Neutrophil (primary cell): Measurements from ENCODE around the gene CMTR1.
"Not testable (repeated sequence)": the region's sequence is repeated elsewhere in the genome, so short reads cannot be mapped to it uniquely, and the experiment has no call there.

Experiments
- H3K27ac ChIP-seq: fragments of 200-600 bp; sonication (generic); 2 replicates; pipeline ENCODE4 v1.5.1; 2016; ENCODE audit warnings: mild to moderate bottlenecking, moderate library complexity
- H3K27me3 ChIP-seq: fragments of 200-600 bp; sonication (generic); 2 replicates; pipeline ENCODE4 v1.6.0; 2016; ENCODE audit warnings: mild to moderate bottlenecking
- H3K36me3 ChIP-seq: fragments of 200-600 bp; sonication (generic); 2 replicates; pipeline ENCODE4 v1.5.1; 2017
- H3K4me1 ChIP-seq, 2 experiments: fragments of 200-600 bp in 1 of 2; sonication (generic) in 1 of 2; 1 replicate in 1 of 2; 2 replicates in 1 of 2; pipeline versions ENCODE4 v1.5.1 to v1.6.1; 2013 to 2016; ENCODE audit warnings: low read depth in 1 of 2, low read length in 1 of 2, mild to moderate bottlenecking in 1 of 2, moderate library complexity in 1 of 2; ENCODE audit not compliant: control insufficient read depth in 1 of 2, insufficient read depth in 1 of 2
- H3K4me3 ChIP-seq, 2 experiments: fragments of 200-600 bp in 1 of 2; sonication (generic) in 1 of 2; 1 replicate in 1 of 2; 2 replicates in 1 of 2; pipeline ENCODE4 v1.5.1; 2013 to 2016; ENCODE audit warnings: low read depth in 1 of 2, low read length in 1 of 2, mild to moderate bottlenecking in 1 of 2, moderate library complexity in 1 of 2
- H3K9me3 ChIP-seq: fragments of 200-600 bp; sonication (generic); 2 replicates; pipeline ENCODE4 v1.5.1; 2016
- TF ChIP-seq, protein P1 (sequence below): fragments of 200-600 bp; sonication (generic); IDR thresholded peaks from 2 replicates; pipeline ENCODE4 v1.5.1; 2016; ENCODE audit warnings: antibody characterized with exemption

CMTR1 gene

DNA sequence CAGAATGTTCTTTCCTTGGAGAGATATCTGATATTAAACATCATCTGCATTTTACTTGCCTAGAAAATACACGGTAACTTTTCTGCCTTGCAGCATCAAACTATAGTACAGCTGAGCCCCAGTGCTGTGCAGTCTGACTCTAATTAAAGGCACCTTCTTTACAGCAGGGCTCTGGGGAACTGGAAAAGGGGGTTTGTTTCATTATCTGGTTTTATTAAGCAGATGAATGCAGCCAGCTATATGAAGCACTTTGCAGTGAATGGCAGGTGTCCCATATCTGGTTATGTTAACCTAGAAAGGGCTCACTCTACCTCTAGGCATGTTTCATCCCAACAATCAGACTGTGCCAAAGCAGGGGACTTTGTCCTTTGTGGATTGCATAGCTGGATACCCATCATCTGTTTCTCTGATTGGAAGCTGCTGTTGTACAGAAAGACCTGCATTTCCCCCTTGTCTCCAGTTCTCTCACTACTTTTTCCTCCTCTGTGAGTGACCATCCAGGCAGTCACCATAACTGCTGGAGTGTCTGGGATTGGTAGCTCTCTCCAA, 39.6 kb upstream of the CMTR1 start:
- Histone ChIP-seq H3K36me3 (peaks cover 26% of the 10 kb centered on the region), H3K27ac (no peak overlapping the region), H3K4me3 (no peak overlapping the region), H3K4me1 (peaks cover 9 to 13% of the 10 kb centered on the region in 2 experiments), H3K9me3 (no peaks in the 10 kb centered on the region), H3K27me3 (no peaks in the 10 kb centered on the region)
- TF ChIP-seq, protein P1, sequence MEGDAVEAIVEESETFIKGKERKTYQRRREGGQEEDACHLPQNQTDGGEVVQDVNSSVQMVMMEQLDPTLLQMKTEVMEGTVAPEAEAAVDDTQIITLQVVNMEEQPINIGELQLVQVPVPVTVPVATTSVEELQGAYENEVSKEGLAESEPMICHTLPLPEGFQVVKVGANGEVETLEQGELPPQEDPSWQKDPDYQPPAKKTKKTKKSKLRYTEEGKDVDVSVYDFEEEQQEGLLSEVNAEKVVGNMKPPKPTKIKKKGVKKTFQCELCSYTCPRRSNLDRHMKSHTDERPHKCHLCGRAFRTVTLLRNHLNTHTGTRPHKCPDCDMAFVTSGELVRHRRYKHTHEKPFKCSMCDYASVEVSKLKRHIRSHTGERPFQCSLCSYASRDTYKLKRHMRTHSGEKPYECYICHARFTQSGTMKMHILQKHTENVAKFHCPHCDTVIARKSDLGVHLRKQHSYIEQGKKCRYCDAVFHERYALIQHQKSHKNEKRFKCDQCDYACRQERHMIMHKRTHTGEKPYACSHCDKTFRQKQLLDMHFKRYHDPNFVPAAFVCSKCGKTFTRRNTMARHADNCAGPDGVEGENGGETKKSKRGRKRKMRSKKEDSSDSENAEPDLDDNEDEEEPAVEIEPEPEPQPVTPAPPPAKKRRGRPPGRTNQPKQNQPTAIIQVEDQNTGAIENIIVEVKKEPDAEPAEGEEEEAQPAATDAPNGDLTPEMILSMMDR, result no peak

DNA sequence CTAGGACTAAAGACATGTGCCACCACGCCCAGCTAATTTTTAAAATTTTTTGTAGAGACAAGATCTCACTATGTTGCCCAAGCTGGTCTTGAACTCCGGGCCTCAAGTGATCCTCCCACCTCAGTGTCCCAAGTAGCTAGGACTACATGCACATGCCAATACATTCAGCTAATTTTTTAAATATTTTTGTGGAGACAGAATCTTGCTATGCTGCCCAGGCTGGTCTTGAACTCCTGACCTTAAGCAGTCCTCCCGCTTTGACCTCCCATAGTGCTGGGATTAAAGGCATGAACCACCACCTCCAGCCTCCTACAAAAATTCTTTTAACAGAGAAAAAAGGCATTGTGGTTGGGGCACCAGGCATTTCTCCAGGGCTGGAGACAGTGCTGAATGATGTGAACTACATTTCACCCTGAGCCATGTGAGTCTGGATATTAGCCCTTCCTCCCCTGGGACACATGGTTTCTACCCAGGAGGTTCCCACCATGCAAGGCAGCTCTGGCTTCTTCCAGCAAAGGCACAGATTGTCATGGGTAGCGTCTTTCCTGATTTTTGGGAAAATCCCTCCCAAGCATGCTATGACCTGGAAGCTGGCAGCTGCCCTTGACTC, 36.3 kb upstream of the CMTR1 start:
- no peak overlapping the region for H3K27ac ChIP-seq
- H3K9me3 ChIP-seq, result no peaks in the 10 kb centered on the region
- no peak overlapping the region for H3K4me3 ChIP-seq
- TF ChIP-seq, protein P1, result no peak
- H3K27me3 ChIP-seq, result peaks cover 4% of the 10 kb centered on the region
- H3K36me3 ChIP-seq, result peaks cover 11% of the 10 kb centered on the region
- peaks cover 22 to 26% of the 10 kb centered on the region in 2 experiments for H3K4me1 ChIP-seq

DNA sequence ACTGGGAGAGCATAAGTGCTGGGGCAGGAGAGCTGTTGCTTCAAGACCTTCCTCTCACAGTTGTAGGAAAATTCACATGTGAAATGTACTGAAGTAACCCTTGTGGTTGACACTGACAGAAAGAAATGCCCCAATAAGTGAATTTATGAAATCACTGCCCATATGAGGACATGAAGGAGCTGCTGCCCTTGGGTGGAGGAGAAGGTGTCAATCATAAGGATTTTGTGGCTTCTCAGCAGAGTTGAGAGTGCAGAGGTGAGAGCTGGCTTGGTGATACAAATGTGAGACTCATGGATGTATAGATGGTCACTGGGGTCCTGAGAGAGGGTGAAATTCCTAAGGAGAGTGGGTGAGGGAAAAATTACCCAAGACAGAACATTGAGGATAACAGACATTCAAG, 33.9 kb upstream of the CMTR1 start:
- H3K36me3 ChIP-seq, result no peaks in the 10 kb centered on the region
- H3K27me3 ChIP-seq, result peaks cover 6% of the 10 kb centered on the region
- H3K9me3 ChIP-seq, result no peaks in the 10 kb centered on the region
- H3K4me3 ChIP-seq, result no peak overlapping the region
- TF ChIP-seq, protein P1, result no peak
- peaks cover 22 to 26% of the 10 kb centered on the region in 2 experiments for H3K4me1 ChIP-seq
- peak overlapping the region; percentile 75 for H3K27ac ChIP-seq

DNA sequence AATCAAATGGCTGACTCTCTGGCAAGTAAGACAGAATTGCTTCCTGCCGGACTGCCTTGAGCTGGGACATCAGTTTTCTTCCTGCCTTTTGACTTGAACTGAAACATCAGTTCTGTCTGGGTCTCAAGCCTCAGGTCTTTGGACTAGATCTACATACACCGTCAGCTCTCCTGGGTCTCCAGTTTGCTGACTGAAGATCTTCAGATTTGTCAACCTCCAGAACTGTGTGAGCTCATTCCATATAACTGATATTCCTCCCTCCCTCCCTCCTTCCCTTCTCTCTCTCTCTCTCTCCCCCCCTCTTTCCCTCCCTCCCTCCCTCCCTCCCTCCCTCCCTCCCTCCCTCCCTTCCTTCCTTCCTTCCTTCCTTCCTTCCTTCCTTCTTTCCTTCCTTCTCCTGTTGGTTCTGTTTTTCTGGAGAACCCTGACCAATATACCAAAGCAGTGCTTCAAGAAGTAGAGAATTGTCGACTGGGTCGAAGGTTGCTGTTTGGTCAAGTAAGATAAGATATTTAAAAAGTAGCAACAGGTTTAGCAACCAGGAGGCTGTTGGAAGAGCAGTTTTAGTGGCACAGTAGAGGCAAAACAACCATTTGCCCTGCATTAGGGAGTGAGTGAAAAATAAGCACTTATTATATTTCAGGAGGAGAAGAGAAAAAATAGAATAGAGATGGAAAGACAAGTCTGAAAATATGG, 33.1 kb upstream of the CMTR1 start:
- Histone ChIP-seq H3K27me3 (peaks cover 14% of the 10 kb centered on the region), H3K9me3 (no peaks in the 10 kb centered on the region), H3K36me3 (no peaks in the 10 kb centered on the region), H3K4me1 (peaks cover 22 to 26% of the 10 kb centered on the region in 2 experiments), H3K27ac (no peak overlapping the region), H3K4me3 (no peak overlapping the region)
- TF ChIP-seq, protein P1, result no peak

DNA sequence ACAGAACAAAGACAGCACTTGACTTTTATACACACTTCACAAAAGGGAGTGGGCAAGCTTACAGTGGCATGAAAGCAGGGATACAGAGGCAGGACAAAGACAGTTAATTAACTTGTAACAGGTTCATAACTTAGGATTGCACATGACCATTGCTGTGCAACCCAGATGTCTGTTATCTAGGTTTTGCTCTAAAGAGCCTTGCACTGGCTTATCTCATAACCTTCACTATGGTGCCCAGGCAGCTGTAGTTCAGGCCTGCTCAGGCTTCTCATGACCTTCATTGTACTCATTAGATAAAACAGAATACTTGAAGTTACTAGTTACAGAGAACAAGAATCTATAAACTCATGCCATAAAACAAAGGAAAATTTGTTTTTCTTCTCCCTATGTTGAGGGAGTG, 31.4 kb upstream of the CMTR1 start:
- H3K36me3 ChIP-seq, H3K27ac ChIP-seq, H3K4me3 ChIP-seq, H3K9me3 ChIP-seq: not testable (repeated sequence)
- H3K4me1 ChIP-seq, result peaks cover 22 to 26% of the 10 kb centered on the region in 2 experiments
- peaks cover 22% of the 10 kb centered on the region for H3K27me3 ChIP-seq

DNA sequence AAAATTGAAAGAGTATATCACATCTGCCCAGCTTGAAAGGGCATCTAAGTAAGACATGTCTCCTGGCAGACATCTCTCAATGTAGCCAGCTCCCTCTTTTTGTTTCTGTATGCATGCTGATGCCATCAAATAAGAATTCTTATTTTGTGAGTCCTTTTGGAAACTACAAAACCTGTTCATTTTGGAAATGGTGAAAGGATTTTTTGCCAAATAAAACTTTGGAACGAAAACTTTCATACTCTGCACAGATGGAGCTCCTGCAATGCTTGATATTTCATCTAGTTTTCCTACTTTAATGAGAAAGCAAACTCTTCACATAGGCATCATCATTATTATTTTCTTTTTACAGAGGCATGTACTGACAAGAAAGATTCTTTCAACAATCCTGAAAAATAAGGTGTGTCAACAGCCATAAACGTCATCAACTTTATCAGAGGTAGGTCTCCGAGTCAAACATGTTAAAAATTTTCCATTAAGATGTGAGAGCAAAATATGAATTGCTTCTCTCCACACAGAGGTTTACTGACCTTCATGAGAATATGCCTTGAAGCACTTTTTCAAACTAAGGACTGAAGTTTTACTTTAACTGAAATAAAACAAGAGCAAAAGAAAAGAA, 26.2 kb upstream of the CMTR1 start:
- no peak overlapping the region for H3K4me3 ChIP-seq
- no peaks in the 10 kb centered on the region for H3K36me3 ChIP-seq
- TF ChIP-seq, protein P1, result no peak
- H3K4me1 ChIP-seq, result no peaks in the 10 kb centered on the region
- H3K27me3 ChIP-seq, result peaks cover 67% of the 10 kb centered on the region
- no peaks in the 10 kb centered on the region for H3K9me3 ChIP-seq
- no peak overlapping the region for H3K27ac ChIP-seq
